NK-92 treated with Interleukin-12 subunit alpha and Interleukin-12 subunit beta, amount 100 ng/mL, for 24 hours (cell line): ENCODE measurements around the gene COPS4.
A peak's percentile ranks its signal among the peaks of the same experiment; 100 is the strongest.
"Not testable (repeated sequence)": the region's sequence is repeated elsewhere in the genome, so short reads cannot be mapped to it uniquely, and the experiment has no call there.

Experiments used
- DNase-seq: peaks from one replicate; lab custom pipeline; 2025; lab: John Stamatoyannopoulos, UW

COPS4 gene

GRCh38 chr4:83023599-83023998, 11.4 kb upstream of the COPS4 start:
- DNase-seq, result not testable (repeated sequence)

GRCh38 chr4:83024233-83024632, 10.8 kb upstream of the COPS4 start:
- DNase-seq, result no peak

- DNase-seq, result no peak
These were observed 9.4 kb upstream of the COPS4 start for GRCh38 chr4:83025563-83025962.

GRCh38 chr4:83028976-83029375, 6.0 kb upstream of the COPS4 start:
- DNase-seq, result no peak

GRCh38 chr4:83029688-83030087, 5.3 kb upstream of the COPS4 start:
- DNase-seq, result no peak

GRCh38 chr4:83036991-83037665, 2.1 kb downstream of the COPS4 start:
- DNase-seq, result no peak

- no peak for DNase-seq
These were observed 5.3 kb downstream of the COPS4 start for GRCh38 chr4:83040269-83040668.

GRCh38 chr4:83043157-83043556, 8.2 kb downstream of the COPS4 start:
- DNase-seq, result not testable (repeated sequence)

GRCh38 chr4:83043801-83044407, 8.9 kb downstream of the COPS4 start:
- no peak for DNase-seq

GRCh38 chr4:83046693-83047473, 11.9 kb downstream of the COPS4 start:
- DNase-seq, result no peak

GRCh38 chr4:83048781-83049180, 13.8 kb downstream of the COPS4 start:
- not testable (repeated sequence) for DNase-seq

GRCh38 chr4:83054928-83055327, 19.9 kb downstream of the COPS4 start:
- DNase-seq, result no peak

GRCh38 chr4:83062739-83063138, 27.8 kb downstream of the COPS4 start:
- no peak for DNase-seq

GRCh38 chr4:83065266-83065665, 30.3 kb downstream of the COPS4 start:
- DNase-seq, result no peak

GRCh38 chr4:83067058-83067639, 32.2 kb downstream of the COPS4 start:
- no peak for DNase-seq

GRCh38 chr4:83071116-83071515, 36.1 kb downstream of the COPS4 start:
- DNase-seq, result no peak

GRCh38 chr4:83074086-83074704, 39.2 kb downstream of the COPS4 start:
- peak; percentile 2 for DNase-seq

GRCh38 chr4:83074783-83075182, 39.8 kb downstream of the COPS4 start:
- DNase-seq, result not testable (repeated sequence)

GRCh38 chr4:83075311-83076095, 40.5 kb downstream of the COPS4 start:
- no peak for DNase-seq

- DNase-seq, result no peak
These were observed 45.6 kb downstream of the COPS4 start for GRCh38 chr4:83080561-83080960.

- peak; percentile 7 for DNase-seq
These were observed 47.8 kb downstream of the COPS4 start for GRCh38 chr4:83082777-83083176.
